ENCODE measurements around the gene ZNF777.
"Not testable (repeated sequence)": the region's sequence is repeated elsewhere in the genome, so short reads cannot be mapped to it uniquely, and the experiment has no call there.

DNA sequence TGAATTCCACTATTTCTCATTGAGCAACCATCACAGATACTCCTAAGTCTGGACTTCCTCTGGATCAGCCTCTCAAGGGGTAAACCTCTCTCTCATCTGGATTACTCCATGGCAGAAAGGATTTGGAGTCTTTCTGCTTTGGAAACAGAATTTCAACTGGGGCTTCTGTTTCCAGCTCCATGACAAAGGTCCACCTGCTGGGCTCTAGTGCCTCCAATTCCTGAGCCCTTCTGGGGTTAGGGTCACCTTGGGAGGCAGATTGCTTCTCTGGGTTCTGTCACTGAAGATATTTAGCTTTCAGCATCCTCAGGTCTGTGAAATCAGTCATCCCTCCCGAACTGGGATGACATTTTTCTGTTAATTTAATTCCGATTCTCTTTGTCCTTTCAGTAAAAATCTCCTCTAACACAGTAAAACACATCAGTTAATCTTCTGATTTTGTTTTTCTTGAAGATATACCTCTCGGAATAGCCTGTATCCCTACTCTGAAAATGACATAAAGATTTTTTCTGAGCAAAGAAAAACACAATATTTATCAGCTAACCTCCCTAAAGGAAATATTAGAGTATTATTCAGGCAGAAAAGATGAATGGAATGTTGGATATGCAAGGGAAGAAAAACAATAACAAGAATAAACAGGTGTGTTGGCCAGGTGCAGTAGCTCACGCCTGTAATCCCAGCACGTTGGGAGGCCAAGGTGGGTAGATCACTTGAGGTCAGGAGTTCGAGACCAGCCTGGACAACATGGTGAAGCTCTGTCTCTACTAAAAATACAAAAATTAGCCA lies 72.1 kb downstream of the ZNF777 start:
- TF ChIP-seq POLR2A (conservative IDR thresholded peaks at IDR 0.05); CTCF (IDR thresholded peaks at IDR 0.05 in 2 of 3, conservative IDR thresholded peaks at IDR 0.05 in 1 of 3; ENCODE audit: insufficient read depth in 2 of 3, low read depth in 1 of 3, low read length in 3 of 3); EGR1 (conservative IDR thresholded peaks at IDR 0.05); DPF2 (IDR thresholded peaks at IDR 0.05); CAMTA2 (CRISPR knock-in tag; conservative IDR thresholded peaks at IDR 0.05); BRD9 (IDR thresholded peaks at IDR 0.05; ENCODE audit: low read depth, partially characterized antibody); ELF1 (tag; IDR thresholded peaks at IDR 0.05); ZFX (CRISPR knock-in tag; IDR thresholded peaks at IDR 0.05): not testable (repeated sequence)
- TF ChIP-seq, protein P1, sequence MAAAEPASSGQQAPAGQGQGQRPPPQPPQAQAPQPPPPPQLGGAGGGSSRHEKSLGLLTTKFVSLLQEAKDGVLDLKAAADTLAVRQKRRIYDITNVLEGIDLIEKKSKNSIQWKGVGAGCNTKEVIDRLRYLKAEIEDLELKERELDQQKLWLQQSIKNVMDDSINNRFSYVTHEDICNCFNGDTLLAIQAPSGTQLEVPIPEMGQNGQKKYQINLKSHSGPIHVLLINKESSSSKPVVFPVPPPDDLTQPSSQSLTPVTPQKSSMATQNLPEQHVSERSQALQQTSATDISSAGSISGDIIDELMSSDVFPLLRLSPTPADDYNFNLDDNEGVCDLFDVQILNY (CRISPR knock-in tag; IDR thresholded peaks at IDR 0.05) = not testable (repeated sequence)
- TF ChIP-seq, protein P2, sequence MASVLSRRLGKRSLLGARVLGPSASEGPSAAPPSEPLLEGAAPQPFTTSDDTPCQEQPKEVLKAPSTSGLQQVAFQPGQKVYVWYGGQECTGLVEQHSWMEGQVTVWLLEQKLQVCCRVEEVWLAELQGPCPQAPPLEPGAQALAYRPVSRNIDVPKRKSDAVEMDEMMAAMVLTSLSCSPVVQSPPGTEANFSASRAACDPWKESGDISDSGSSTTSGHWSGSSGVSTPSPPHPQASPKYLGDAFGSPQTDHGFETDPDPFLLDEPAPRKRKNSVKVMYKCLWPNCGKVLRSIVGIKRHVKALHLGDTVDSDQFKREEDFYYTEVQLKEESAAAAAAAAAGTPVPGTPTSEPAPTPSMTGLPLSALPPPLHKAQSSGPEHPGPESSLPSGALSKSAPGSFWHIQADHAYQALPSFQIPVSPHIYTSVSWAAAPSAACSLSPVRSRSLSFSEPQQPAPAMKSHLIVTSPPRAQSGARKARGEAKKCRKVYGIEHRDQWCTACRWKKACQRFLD (CRISPR knock-in tag; IDR thresholded peaks at IDR 0.05) = not testable (repeated sequence)

All from K562 (cell line).